Right atrium auricular region (tissue), 2 donors: ENCODE data around the gene DMD. TPM values are rescaled to one million over a fixed set of nuclear protein-coding genes. Genes with fewer than 3 reads are reported as not detected.
"Not testable (repeated sequence)": the region's sequence is repeated elsewhere in the genome, so short reads cannot be mapped to it uniquely, and the experiment has no call there.

Source experiments
- DNase-seq: peaks from one replicate; pipeline ENCODE4 v3.0.0-alpha.2; 2019; ENCODE audit warnings: low spot score
- H3K27ac ChIP-seq, 2 donors: fragments of 200-600 bp; sonication (generic); 1 replicate in 1 of 2; 2 replicates in 1 of 2; pipeline ENCODE4 v1.5.1; 2016 to 2019
- H3K27me3 ChIP-seq, 2 donors: fragments of 200-600 bp; sonication (generic); one replicate each; pipeline versions ENCODE4 v1.5.1 to v1.6.0; 2017 to 2019
- H3K36me3 ChIP-seq: fragments of 200-600 bp; sonication (generic); one replicate; pipeline ENCODE4 v1.5.1; 2016
- H3K4me1 ChIP-seq, 2 donors: fragments of 200-600 bp; sonication (generic); one replicate each; pipeline versions ENCODE4 v1.5.1 to v1.6.0; 2017 to 2019
- H3K4me3 ChIP-seq, 2 donors: fragments of 200-600 bp; sonication (generic); 1 replicate in 1 of 2; 2 replicates in 1 of 2; pipeline ENCODE4 v1.5.1; 2017 to 2019; ENCODE audit warnings: mild to moderate bottlenecking in 1 of 2, moderate library complexity in 1 of 2
- H3K9me3 ChIP-seq, 2 donors: fragments of 200-600 bp; sonication (generic); one replicate each; pipeline ENCODE4 v1.5.1; 2019
- CTCF ChIP-seq, 2 donors: fragments of 200-600 bp; sonication (generic); IDR thresholded peaks; one replicate each; pipeline ENCODE4 v1.5.1; 2019; ENCODE audit warnings: antibody characterized with exemption in 2 of 2
- total RNA-seq, 2 donors: library from RNA; depleted of rRNA; stranded (reverse); fragments of >200 nt; gene quantifications; one replicate each; pipeline ENCODE4 v1.1.0, GENCODE V29; 2016

Gene DMD
- total RNA-seq, 2 donors from 2014 or later: 111 to 135 TPM

GRCh38 chrX:32538554-32538953, 672.8 kb downstream of the DMD start:
- H3K27ac ChIP-seq: no peak overlapping the region
- H3K36me3 ChIP-seq: no peaks in the 10 kb centered on the region
- DNase-seq: no peak
- TF ChIP-seq CTCF (IDR thresholded peaks at IDR 0.05): no peak
- no peaks in the 10 kb centered on the region for H3K4me1 ChIP-seq
- no peaks in the 10 kb centered on the region for H3K9me3 ChIP-seq
- no peak overlapping the region for H3K4me3 ChIP-seq
- H3K27me3 ChIP-seq: no peaks in the 10 kb centered on the region

- no peaks in the 10 kb centered on the region for H3K27me3 ChIP-seq
- no peaks in the 10 kb centered on the region for H3K36me3 ChIP-seq
- DNase-seq: no peak
- no peak overlapping the region for H3K4me3 ChIP-seq
- H3K4me1 ChIP-seq: no peaks in the 10 kb centered on the region
- H3K27ac ChIP-seq: no peak overlapping the region
- TF ChIP-seq CTCF (IDR thresholded peaks at IDR 0.05): no peak
- H3K9me3 ChIP-seq: no peaks in the 10 kb centered on the region
These were observed 677.5 kb downstream of the DMD start for GRCh38 chrX:32533848-32534247.

- H3K36me3 ChIP-seq: no peaks in the 10 kb centered on the region
- DNase-seq: no peak
- H3K4me3 ChIP-seq: no peak overlapping the region
- H3K9me3 ChIP-seq: no peaks in the 10 kb centered on the region
- no peak overlapping the region for H3K27ac ChIP-seq
- no peaks in the 10 kb centered on the region for H3K27me3 ChIP-seq
- H3K4me1 ChIP-seq: no peaks in the 10 kb centered on the region
- no peak for TF ChIP-seq CTCF (IDR thresholded peaks at IDR 0.05)
These were observed 679.1 kb downstream of the DMD start for GRCh38 chrX:32532262-32532661.

GRCh38 chrX:32530802-32531403, 680.4 kb downstream of the DMD start:
- Histone ChIP-seq H3K27me3 (no peaks in the 10 kb centered on the region), H3K4me1 (no peaks in the 10 kb centered on the region), H3K4me3 (no peak overlapping the region), H3K36me3 (no peaks in the 10 kb centered on the region), H3K27ac (no peak overlapping the region), H3K9me3 (no peaks in the 10 kb centered on the region)
- DNase-seq: no peak
- peak; percentile 32 to 68 for TF ChIP-seq CTCF (IDR thresholded peaks at IDR 0.05)

GRCh38 chrX:32528451-32528850, 682.9 kb downstream of the DMD start:
- not testable (repeated sequence) for H3K27me3 ChIP-seq, H3K9me3 ChIP-seq, H3K4me3 ChIP-seq, H3K27ac ChIP-seq, H3K4me1 ChIP-seq, H3K36me3 ChIP-seq, DNase-seq

- Histone ChIP-seq H3K36me3 (no peaks in the 10 kb centered on the region), H3K27ac (no peak overlapping the region), H3K4me1 (peaks cover 0 to 3% of the 10 kb centered on the region in 2 donors), H3K9me3 (no peaks in the 10 kb centered on the region), H3K4me3 (no peak overlapping the region), H3K27me3 (no peaks in the 10 kb centered on the region)
- no peak for DNase-seq
- no peak for TF ChIP-seq CTCF (IDR thresholded peaks at IDR 0.05)
These were observed 686.1 kb downstream of the DMD start for GRCh38 chrX:32525234-32525633.
